SH-SY5Y (cell line): Measurements from ENCODE around the gene TRMT44.

ENCODE experiments used
- GATA2 ChIP-seq: IDR thresholded peaks from 2 replicates; pipeline ENCODE4 v1.6.1; 2011; ENCODE audit warnings: mild to moderate bottlenecking, low read depth, low read length
- GATA3 ChIP-seq: IDR thresholded peaks from 2 replicates; pipeline ENCODE4 v1.6.1; 2011; ENCODE audit warnings: low read depth, mild to moderate bottlenecking, low read length, moderate library complexity

GRCh38 chr4:8501781-8502180 lies 61.2 kb downstream of the TRMT44 start:
- TF ChIP-seq GATA2, result no peak
- no peak for TF ChIP-seq GATA3
